ENCODE results near the gene KIF20A. TPM values are rescaled to one million over a fixed set of nuclear protein-coding genes. Genes with fewer than 3 reads are reported as not detected.
A peak's percentile ranks its signal among the peaks of the same experiment; 100 is the strongest.

Gene KIF20A
- total RNA-seq, 1 experiment from 2014 or later, result 88.6 TPM

DNA sequence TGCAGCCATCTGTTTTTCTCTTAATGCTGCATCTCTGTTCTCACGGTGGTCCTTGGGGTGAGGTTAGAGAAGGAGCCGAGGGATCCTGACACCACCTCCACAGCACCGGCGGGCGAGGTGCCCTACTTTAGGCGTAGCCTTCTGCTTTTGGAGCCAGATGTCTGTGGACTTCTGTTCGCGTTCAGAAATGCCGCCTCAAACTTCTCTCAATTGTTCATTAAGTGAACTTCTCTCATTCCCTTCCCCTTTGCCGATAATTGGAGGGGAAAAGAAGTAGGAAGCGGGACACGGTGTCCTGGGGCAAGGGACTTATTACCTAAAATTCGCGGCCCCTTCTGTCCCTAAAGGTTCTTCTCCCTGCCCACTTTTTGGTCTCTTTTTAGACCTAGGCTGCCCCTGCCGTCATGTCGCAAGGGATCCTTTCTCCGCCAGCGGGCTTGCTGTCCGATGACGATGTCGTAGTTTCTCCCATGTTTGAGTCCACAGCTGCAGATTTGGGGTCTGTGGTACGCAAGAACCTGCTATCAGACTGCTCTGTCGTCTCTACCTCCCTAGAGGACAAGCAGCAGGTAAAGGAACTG lies 455 bp downstream of the KIF20A start:
- H3K36me3 ChIP-seq (ENCODE audit: low read depth), result peaks cover 17% of the 10 kb centered on the region; the same call in 1 of the 2 replicates
- CTCF ChIA-PET, result interaction anchor here (0.6 to 1.0 kb wide), 2 partner anchors 173 to 1419 kb away, joined by 3 to 10 read pairs; no protein-coding TSS in a partner anchor
- peaks cover 17% of the 10 kb centered on the region; the same call in 1 of the 2 replicates for H4K20me1 ChIP-seq (ENCODE audit: insufficient read depth)
- no peaks in the 10 kb centered on the region for H3K9me2 ChIP-seq (ENCODE audit: insufficient read depth)
- POLR2A ChIA-PET (ENCODE audit: unreplicated experiment), result interaction anchor here (0.5 to 0.9 kb wide), 4 partner anchors 34 to 921 kb away, joined by 3 to 4 read pairs (median 4); partner anchors contain the start of gene CDC25C
- TSS peak; percentile 66 for BruUV-seq (replicated peaks)
- H3K4me3 ChIP-seq, result peak overlapping the region; percentile 83
- no peaks in the 10 kb centered on the region for H3K27me3 ChIP-seq (ENCODE audit: insufficient read depth, low read depth)
- no peak overlapping the region for H3K27ac ChIP-seq
- peak overlapping the region; percentile 98 for H2AFZ ChIP-seq
- H3F3A ChIP-seq (ENCODE audit: insufficient read depth, low read depth), result no peaks in the 10 kb centered on the region
- peaks cover 57% of the 10 kb centered on the region for H3K79me2 ChIP-seq (ENCODE audit: low read depth)
- no peaks in the 10 kb centered on the region for H3K9me3 ChIP-seq (ENCODE audit: insufficient read depth, low read depth)
- DNase-seq, result peak in 1 of 2 experiments; percentile 15
- peak overlapping the region; percentile 85 for H3K4me2 ChIP-seq
- TF ChIP-seq EZH2 (IDR thresholded peaks at IDR 0.05; ENCODE audit: low read depth), result no peak
- TF ChIP-seq, protein P1, sequence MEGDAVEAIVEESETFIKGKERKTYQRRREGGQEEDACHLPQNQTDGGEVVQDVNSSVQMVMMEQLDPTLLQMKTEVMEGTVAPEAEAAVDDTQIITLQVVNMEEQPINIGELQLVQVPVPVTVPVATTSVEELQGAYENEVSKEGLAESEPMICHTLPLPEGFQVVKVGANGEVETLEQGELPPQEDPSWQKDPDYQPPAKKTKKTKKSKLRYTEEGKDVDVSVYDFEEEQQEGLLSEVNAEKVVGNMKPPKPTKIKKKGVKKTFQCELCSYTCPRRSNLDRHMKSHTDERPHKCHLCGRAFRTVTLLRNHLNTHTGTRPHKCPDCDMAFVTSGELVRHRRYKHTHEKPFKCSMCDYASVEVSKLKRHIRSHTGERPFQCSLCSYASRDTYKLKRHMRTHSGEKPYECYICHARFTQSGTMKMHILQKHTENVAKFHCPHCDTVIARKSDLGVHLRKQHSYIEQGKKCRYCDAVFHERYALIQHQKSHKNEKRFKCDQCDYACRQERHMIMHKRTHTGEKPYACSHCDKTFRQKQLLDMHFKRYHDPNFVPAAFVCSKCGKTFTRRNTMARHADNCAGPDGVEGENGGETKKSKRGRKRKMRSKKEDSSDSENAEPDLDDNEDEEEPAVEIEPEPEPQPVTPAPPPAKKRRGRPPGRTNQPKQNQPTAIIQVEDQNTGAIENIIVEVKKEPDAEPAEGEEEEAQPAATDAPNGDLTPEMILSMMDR (conservative IDR thresholded peaks at IDR 0.05), result no peak
- intact Hi-C loops (cut with micrococcal nuclease; ENCODE audit: unreplicated experiment), result loop anchor here (2.0 kb wide), 1 partner anchor 33 kb away; the partner anchor contains the start of gene CDC23
- H3K4me1 ChIP-seq (replicated peaks; ENCODE audit: insufficient read depth), result peaks cover 19% of the 10 kb centered on the region

DNA sequence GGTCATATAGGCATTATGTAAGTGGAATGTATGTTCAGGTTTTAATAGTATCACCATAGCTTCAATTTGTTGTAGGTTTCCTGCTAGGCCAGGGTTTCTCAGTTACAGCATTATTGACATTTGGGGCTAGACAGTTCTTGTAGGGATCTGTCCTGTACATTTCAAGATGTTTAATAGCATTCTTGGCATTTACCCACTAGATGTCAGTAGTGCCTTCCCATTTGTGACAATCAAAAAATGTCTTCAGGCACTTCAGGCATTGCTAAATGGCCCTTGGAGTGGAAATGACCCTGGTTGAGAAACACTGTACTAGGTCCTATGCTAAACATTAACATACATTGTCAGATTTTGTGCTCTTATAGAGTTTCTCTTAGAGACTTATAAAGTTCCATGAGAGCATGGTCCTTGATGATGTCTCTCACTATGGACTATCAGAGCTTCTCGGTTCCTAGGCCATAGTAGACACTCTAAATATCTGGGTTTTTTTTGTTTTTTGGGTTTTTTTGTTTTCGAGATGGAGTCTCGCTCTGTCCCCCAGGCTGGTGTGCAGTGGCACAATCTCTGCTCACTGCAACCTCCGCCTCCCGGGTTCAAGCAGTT lies 1.4 kb downstream of the KIF20A start:
- Histone ChIP-seq H3K36me3 (ENCODE audit: low read depth) (peaks cover 15% of the 10 kb centered on the region; the same call in 1 of the 2 replicates), H3K27ac (no peak overlapping the region), H3K9me3 (ENCODE audit: insufficient read depth, low read depth) (no peaks in the 10 kb centered on the region), H2AFZ (no peak overlapping the region), H3K79me2 (ENCODE audit: low read depth) (peaks cover 53% of the 10 kb centered on the region), H3K27me3 (ENCODE audit: insufficient read depth, low read depth) (no peaks in the 10 kb centered on the region), H4K20me1 (ENCODE audit: insufficient read depth) (peaks cover 14% of the 10 kb centered on the region; the same call in 1 of the 2 replicates), H3F3A (ENCODE audit: insufficient read depth, low read depth) (no peaks in the 10 kb centered on the region), H3K4me2 (peak overlapping the region; percentile 85), H3K4me1 (replicated peaks; ENCODE audit: insufficient read depth) (peaks cover 19% of the 10 kb centered on the region), H3K9me2 (ENCODE audit: insufficient read depth) (no peaks in the 10 kb centered on the region), H3K4me3 (peak overlapping the region; percentile 83)
- TF ChIP-seq, protein P1 (conservative IDR thresholded peaks at IDR 0.05), result peak; percentile 74
- TF ChIP-seq EZH2 (IDR thresholded peaks at IDR 0.05; ENCODE audit: low read depth), result no peak
- ChIA-PET POLR2A (ENCODE audit: unreplicated experiment) (interaction anchor here (0.6 kb wide), 1 partner anchor 33 kb away, joined by 5 read pairs; the partner anchor contains the start of gene CDC23), CTCF (interaction anchor here (0.6 kb wide), 1 partner anchor 1418 kb away, joined by 10 read pairs; no protein-coding TSS in a partner anchor)
- no TSS peak for BruUV-seq (replicated peaks)
- DNase-seq, result peak; percentile 16 to 76
- intact Hi-C loops (cut with micrococcal nuclease; ENCODE audit: unreplicated experiment), result loop anchor here (1.0 to 10.0 kb wide), 2 partner anchors 103 to 365 kb away; partner anchors contain the start of gene ETF1

DNA sequence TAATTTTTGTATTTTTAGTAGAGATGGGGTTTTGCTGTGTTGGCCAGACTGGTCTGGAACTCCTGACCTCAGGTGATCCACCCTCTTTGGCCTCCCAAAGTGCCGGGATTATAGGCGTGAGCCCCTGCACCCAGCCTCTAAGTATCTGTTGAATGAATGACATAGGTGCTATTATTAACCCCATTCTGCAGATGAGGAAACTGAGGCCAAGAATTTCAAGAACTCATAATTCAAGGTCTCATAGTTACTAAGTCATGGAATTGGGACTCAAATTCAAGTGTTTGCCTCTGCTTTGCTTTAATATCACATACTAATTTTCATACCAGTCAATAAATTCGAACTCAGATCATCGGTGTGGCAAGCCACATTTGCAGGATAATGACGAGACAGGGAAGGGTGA lies 1.9 kb downstream of the KIF20A start:
- Histone ChIP-seq H3K36me3 (ENCODE audit: low read depth) (peaks cover 16% of the 10 kb centered on the region; the same call in 1 of the 2 replicates), H4K20me1 (ENCODE audit: insufficient read depth) (peaks cover 13% of the 10 kb centered on the region; the same call in 1 of the 2 replicates), H2AFZ (no peak overlapping the region), H3K27ac (no peak overlapping the region), H3K4me2 (peak overlapping the region; percentile 85; the same call in 1 of the 2 replicates), H3K9me3 (ENCODE audit: insufficient read depth, low read depth) (no peaks in the 10 kb centered on the region), H3K79me2 (ENCODE audit: low read depth) (peaks cover 51% of the 10 kb centered on the region), H3K9me2 (ENCODE audit: insufficient read depth) (no peaks in the 10 kb centered on the region), H3K4me3 (no peak overlapping the region), H3F3A (ENCODE audit: insufficient read depth, low read depth) (no peaks in the 10 kb centered on the region), H3K4me1 (replicated peaks; ENCODE audit: insufficient read depth) (peaks cover 19% of the 10 kb centered on the region), H3K27me3 (ENCODE audit: insufficient read depth, low read depth) (no peaks in the 10 kb centered on the region)
- TF ChIP-seq EZH2 (IDR thresholded peaks at IDR 0.05; ENCODE audit: low read depth), result no peak
- CTCF ChIA-PET, result interaction anchor here (0.6 kb wide), 1 partner anchor 16 kb away, joined by 4 read pairs; no protein-coding TSS in a partner anchor
- BruUV-seq (replicated peaks), result no TSS peak
- intact Hi-C loops (cut with micrococcal nuclease; ENCODE audit: unreplicated experiment), result loop anchor here (1.0 to 10.0 kb wide), 2 partner anchors 102 to 364 kb away; partner anchors contain the start of gene ETF1
- POLR2A ChIA-PET (ENCODE audit: unreplicated experiment), result no interaction called here
- no peak for DNase-seq
